Measurements from ENCODE around the gene PLK5.

Gene PLK5

GRCh38 chr19:1513499-1514294 is 10.2 kb upstream of the PLK5 start:
- Histone ChIP-seq H3K79me2 (ENCODE audit: insufficient read depth, low read length) (no peaks in the 10 kb centered on the region), H4K20me1 (ENCODE audit: insufficient read depth, low read length) (no peaks in the 10 kb centered on the region), H3K4me1 (ENCODE audit: insufficient read depth, low read length, severe bottlenecking) (no peaks in the 10 kb centered on the region), H3K4me2 (ENCODE audit: low read length) (no peak overlapping the region), H3F3A (ENCODE audit: insufficient read depth, low read length) (no peaks in the 10 kb centered on the region), H3K9me2 (ENCODE audit: low read depth, low read length) (no peaks in the 10 kb centered on the region), H2AFZ (ENCODE audit: low read length) (no peak overlapping the region), H3K9me3 (ENCODE audit: low read length) (no peaks in the 10 kb centered on the region), H3K27ac (ENCODE audit: low read depth, low read length, poor library complexity, severe bottlenecking) (no peak overlapping the region), H3K36me3 (ENCODE audit: insufficient read depth, low read length) (no peaks in the 10 kb centered on the region), H3K27me3 (ENCODE audit: insufficient read depth, low read length) (peaks cover 8% of the 10 kb centered on the region), H3K9ac (ENCODE audit: low read length) (no peak overlapping the region), H3K4me3 (ENCODE audit: low read depth, low read length, poor library complexity, severe bottlenecking) (no peak overlapping the region)
- TF ChIP-seq, protein P1, sequence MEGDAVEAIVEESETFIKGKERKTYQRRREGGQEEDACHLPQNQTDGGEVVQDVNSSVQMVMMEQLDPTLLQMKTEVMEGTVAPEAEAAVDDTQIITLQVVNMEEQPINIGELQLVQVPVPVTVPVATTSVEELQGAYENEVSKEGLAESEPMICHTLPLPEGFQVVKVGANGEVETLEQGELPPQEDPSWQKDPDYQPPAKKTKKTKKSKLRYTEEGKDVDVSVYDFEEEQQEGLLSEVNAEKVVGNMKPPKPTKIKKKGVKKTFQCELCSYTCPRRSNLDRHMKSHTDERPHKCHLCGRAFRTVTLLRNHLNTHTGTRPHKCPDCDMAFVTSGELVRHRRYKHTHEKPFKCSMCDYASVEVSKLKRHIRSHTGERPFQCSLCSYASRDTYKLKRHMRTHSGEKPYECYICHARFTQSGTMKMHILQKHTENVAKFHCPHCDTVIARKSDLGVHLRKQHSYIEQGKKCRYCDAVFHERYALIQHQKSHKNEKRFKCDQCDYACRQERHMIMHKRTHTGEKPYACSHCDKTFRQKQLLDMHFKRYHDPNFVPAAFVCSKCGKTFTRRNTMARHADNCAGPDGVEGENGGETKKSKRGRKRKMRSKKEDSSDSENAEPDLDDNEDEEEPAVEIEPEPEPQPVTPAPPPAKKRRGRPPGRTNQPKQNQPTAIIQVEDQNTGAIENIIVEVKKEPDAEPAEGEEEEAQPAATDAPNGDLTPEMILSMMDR (IDR thresholded peaks at IDR 0.05; ENCODE audit: low read length): peak; percentile 68
- TF ChIP-seq EZH2 (IDR thresholded peaks at IDR 0.05; ENCODE audit: borderline replicate concordance, low read length): no peak

DNA sequence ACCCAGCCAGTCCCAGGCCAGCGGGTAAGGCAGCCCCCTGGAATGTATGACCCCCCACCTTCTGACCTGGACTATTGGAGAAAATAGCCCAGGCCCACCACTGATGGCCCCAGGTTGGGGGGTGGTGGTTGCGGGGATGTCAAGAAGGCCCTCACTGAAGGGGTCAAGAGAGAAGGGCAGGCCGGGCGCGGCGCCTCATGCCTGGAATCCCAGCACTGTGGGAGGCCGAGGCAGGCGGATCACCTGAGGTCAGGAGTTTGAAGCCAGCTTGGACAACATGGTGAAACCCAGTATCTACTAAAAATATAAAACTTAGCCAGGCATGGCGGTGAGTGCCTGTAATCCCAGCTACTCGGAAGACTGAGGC is 9.6 kb upstream of the PLK5 start:
- Histone ChIP-seq H3K9ac (ENCODE audit: low read length) (no peak overlapping the region), H3K36me3 (ENCODE audit: insufficient read depth, low read length) (no peaks in the 10 kb centered on the region), H3K79me2 (ENCODE audit: insufficient read depth, low read length) (no peaks in the 10 kb centered on the region), H3F3A (ENCODE audit: insufficient read depth, low read length) (no peaks in the 10 kb centered on the region), H3K27me3 (ENCODE audit: insufficient read depth, low read length) (peaks cover 8% of the 10 kb centered on the region), H3K4me1 (ENCODE audit: insufficient read depth, low read length, severe bottlenecking) (no peaks in the 10 kb centered on the region), H3K9me2 (ENCODE audit: low read depth, low read length) (no peaks in the 10 kb centered on the region), H3K4me3 (ENCODE audit: low read depth, low read length, poor library complexity, severe bottlenecking) (no peak overlapping the region), H3K27ac (ENCODE audit: low read depth, low read length, poor library complexity, severe bottlenecking) (no peak overlapping the region), H2AFZ (ENCODE audit: low read length) (no peak overlapping the region), H4K20me1 (ENCODE audit: insufficient read depth, low read length) (no peaks in the 10 kb centered on the region), H3K4me2 (ENCODE audit: low read length) (no peak overlapping the region), H3K9me3 (ENCODE audit: low read length) (no peaks in the 10 kb centered on the region)
- TF ChIP-seq EZH2 (IDR thresholded peaks at IDR 0.05; ENCODE audit: borderline replicate concordance, low read length): no peak
- TF ChIP-seq, protein P1 (IDR thresholded peaks at IDR 0.05; ENCODE audit: low read length): no peak

GRCh38 chr19:1514986-1515721 is 8.7 kb upstream of the PLK5 start:
- H3K9ac ChIP-seq (ENCODE audit: low read length): no peak overlapping the region
- H3K9me2 ChIP-seq (ENCODE audit: low read depth, low read length): no peaks in the 10 kb centered on the region
- no peak overlapping the region for H2AFZ ChIP-seq (ENCODE audit: low read length)
- H3K79me2 ChIP-seq (ENCODE audit: insufficient read depth, low read length): no peaks in the 10 kb centered on the region
- H3K4me2 ChIP-seq (ENCODE audit: low read length): no peak overlapping the region
- peaks cover 8% of the 10 kb centered on the region for H3K27me3 ChIP-seq (ENCODE audit: insufficient read depth, low read length)
- no peak overlapping the region for H3K27ac ChIP-seq (ENCODE audit: low read depth, low read length, poor library complexity, severe bottlenecking)
- TF ChIP-seq, protein P1 (IDR thresholded peaks at IDR 0.05; ENCODE audit: low read length): no peak
- no peak for TF ChIP-seq EZH2 (IDR thresholded peaks at IDR 0.05; ENCODE audit: borderline replicate concordance, low read length)
- H3F3A ChIP-seq (ENCODE audit: insufficient read depth, low read length): no peaks in the 10 kb centered on the region
- H4K20me1 ChIP-seq (ENCODE audit: insufficient read depth, low read length): no peaks in the 10 kb centered on the region
- H3K4me1 ChIP-seq (ENCODE audit: insufficient read depth, low read length, severe bottlenecking): no peaks in the 10 kb centered on the region
- no peak overlapping the region for H3K4me3 ChIP-seq (ENCODE audit: low read depth, low read length, poor library complexity, severe bottlenecking)
- no peaks in the 10 kb centered on the region for H3K36me3 ChIP-seq (ENCODE audit: insufficient read depth, low read length)
- no peaks in the 10 kb centered on the region for H3K9me3 ChIP-seq (ENCODE audit: low read length)

Measured in OCI-LY1 (cell line).